HG03521 (cell line): ENCODE results near the gene USF2.
"Not testable (repeated sequence)": the region's sequence is repeated elsewhere in the genome, so short reads cannot be mapped to it uniquely, and the experiment has no call there.

Experiments
- ATAC-seq: cut with Tn5 transposase; IDR thresholded peaks from one replicate; pipeline ENCODE4 v1.9.1; 2021; ENCODE audit warnings: mild to moderate bottlenecking, moderate library complexity; ENCODE audit not compliant: unreplicated experiment

USF2 gene

GRCh38 chr19:35268536-35269437, at the start of gene USF2:
Gene USF2, plus strand, starts transcription at chr19:35268962. Its CDS starts 140 bp downstream, at chr19:35269102.
- ATAC-seq: peak; percentile 29

- ATAC-seq: no peak
These were observed 49.8 kb upstream of the USF2 start for GRCh38 chr19:35219008-35219407.

GRCh38 chr19:35220315-35220921, 48.3 kb upstream of the USF2 start:
- ATAC-seq: no peak

- not testable (repeated sequence) for ATAC-seq
These were observed 47.7 kb upstream of the USF2 start for GRCh38 chr19:35220973-35221590.

GRCh38 chr19:35222373-35223015, 46.3 kb upstream of the USF2 start:
- no peak for ATAC-seq

GRCh38 chr19:35223084-35223790, 45.5 kb upstream of the USF2 start:
- no peak for ATAC-seq

GRCh38 chr19:35223862-35224505, 44.8 kb upstream of the USF2 start:
- no peak for ATAC-seq

- no peak for ATAC-seq
These were observed 43.8 kb upstream of the USF2 start for GRCh38 chr19:35224681-35225571.

- ATAC-seq: no peak
These were observed 42.8 kb upstream of the USF2 start for GRCh38 chr19:35225951-35226350.

- no peak for ATAC-seq
These were observed 42.0 kb upstream of the USF2 start for GRCh38 chr19:35226748-35227147.

- ATAC-seq: no peak
These were observed 40.4 kb upstream of the USF2 start, which contains the start of gene FAM187B for GRCh38 chr19:35228177-35228930. Gene FAM187B, minus strand, starts transcription at chr19:35228739. Its CDS starts 59 bp downstream, at chr19:35228680.

- no peak for ATAC-seq
These were observed 39.2 kb upstream of the USF2 start for GRCh38 chr19:35229601-35230000.

- ATAC-seq: no peak
These were observed 36.7 kb upstream of the USF2 start for GRCh38 chr19:35231956-35232645.

GRCh38 chr19:35232912-35233311, 35.9 kb upstream of the USF2 start:
- no peak for ATAC-seq

- ATAC-seq: no peak
These were observed 31.9 kb upstream of the USF2 start for GRCh38 chr19:35236638-35237400.

- not testable (repeated sequence) for ATAC-seq
These were observed 29.2 kb upstream of the USF2 start for GRCh38 chr19:35239597-35239996.

GRCh38 chr19:35240327-35240726, 28.4 kb upstream of the USF2 start:
- ATAC-seq: no peak
